PC-9 (cell line): ENCODE data around the gene PHACTR4.

ENCODE experiments used
- EZH2 ChIP-seq: fragments of 200-600 bp; sonication (generic); IDR thresholded peaks from 2 replicates; pipeline ENCODE4 v1.8.0; 2017; ENCODE audit warnings: antibody characterized with exemption, low read depth
- TF ChIP-seq, protein P1 (sequence below): fragments of 200-600 bp; sonication (generic); conservative IDR thresholded peaks from 2 replicates; pipeline ENCODE4 v1.6.1; 2017; ENCODE audit warnings: mixed run types, antibody characterized with exemption, mild to moderate bottlenecking, moderate library complexity

DNA sequence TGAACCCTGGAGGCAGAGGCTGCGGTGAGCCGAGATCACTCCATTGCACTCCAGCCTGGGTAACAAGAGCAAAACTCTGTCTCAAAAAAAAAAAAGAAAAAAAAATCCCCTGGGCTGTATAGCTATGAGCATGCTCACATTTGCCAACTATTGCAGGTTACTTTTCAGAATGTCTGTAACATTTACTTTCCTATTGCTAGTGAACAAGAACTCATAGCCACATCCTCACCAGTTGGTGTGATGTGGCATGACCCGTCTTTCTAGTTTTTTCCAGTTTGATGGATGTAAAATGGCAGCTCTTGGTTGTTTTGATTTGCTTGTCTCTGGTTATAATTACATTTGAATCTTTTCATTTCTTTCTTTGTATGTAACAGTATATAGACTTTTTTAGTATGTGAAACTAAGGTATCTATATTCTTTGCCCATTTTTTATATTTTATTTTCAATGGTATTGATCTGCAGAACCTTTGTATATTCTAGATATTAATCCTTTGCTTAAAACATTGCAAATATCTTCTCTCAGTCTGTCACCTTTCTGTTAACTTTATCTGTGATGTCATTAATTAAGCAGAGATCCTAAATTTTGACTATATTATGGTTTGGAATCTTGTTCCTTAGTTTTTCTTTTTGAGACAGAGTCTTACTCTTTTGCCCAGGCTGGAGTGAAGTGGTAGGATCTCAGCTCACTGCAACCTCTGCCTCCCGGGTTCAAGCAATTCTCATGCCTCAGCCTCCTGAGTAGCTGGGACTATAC is 29.1 kb upstream of the PHACTR4 start:
- TF ChIP-seq, protein P1, sequence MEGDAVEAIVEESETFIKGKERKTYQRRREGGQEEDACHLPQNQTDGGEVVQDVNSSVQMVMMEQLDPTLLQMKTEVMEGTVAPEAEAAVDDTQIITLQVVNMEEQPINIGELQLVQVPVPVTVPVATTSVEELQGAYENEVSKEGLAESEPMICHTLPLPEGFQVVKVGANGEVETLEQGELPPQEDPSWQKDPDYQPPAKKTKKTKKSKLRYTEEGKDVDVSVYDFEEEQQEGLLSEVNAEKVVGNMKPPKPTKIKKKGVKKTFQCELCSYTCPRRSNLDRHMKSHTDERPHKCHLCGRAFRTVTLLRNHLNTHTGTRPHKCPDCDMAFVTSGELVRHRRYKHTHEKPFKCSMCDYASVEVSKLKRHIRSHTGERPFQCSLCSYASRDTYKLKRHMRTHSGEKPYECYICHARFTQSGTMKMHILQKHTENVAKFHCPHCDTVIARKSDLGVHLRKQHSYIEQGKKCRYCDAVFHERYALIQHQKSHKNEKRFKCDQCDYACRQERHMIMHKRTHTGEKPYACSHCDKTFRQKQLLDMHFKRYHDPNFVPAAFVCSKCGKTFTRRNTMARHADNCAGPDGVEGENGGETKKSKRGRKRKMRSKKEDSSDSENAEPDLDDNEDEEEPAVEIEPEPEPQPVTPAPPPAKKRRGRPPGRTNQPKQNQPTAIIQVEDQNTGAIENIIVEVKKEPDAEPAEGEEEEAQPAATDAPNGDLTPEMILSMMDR: no peak
- TF ChIP-seq EZH2: no peak
